Testis (tissue), 3 donors: Measurements from ENCODE around the gene FBXW5. TPM values are rescaled to one million over a fixed set of nuclear protein-coding genes. Genes with fewer than 3 reads are reported as not detected.

ENCODE experiments used
- DNase-seq: peaks from one replicate; pipeline ENCODE4 v3.0.0-alpha.2; 2019
- H3K27ac ChIP-seq, 2 donors: fragments of 200-600 bp; sonication (generic); one replicate each; pipeline ENCODE4 v1.5.1; 2019
- H3K27me3 ChIP-seq: fragments of 200-600 bp; sonication (generic); one replicate; pipeline ENCODE4 v1.5.1; 2019
- H3K36me3 ChIP-seq: fragments of 200-600 bp; sonication (generic); one replicate; pipeline ENCODE4 v1.5.1; 2017; ENCODE audit warnings: low read depth; ENCODE audit errors: missing control alignments
- H3K4me1 ChIP-seq: fragments of 200-600 bp; sonication (generic); one replicate; pipeline ENCODE4 v1.5.1; 2019
- H3K4me3 ChIP-seq, 2 donors: fragments of 200-600 bp; sonication (generic); one replicate each; pipeline ENCODE4 v1.5.1; 2017 to 2019
- H3K9me3 ChIP-seq: fragments of 200-600 bp; sonication (generic); one replicate; pipeline ENCODE4 v1.5.1; 2017
- POLR2A ChIP-seq: fragments of 450-650 bp; IDR thresholded peaks from one replicate; pipeline ENCODE4 v1.6.1; 2017; ENCODE audit warnings: antibody characterized with exemption, mild to moderate bottlenecking, moderate library complexity
- WGBS, 2 donors: methylation state at CpG; one replicate each; pipeline ENCODE4 v1.1.5; 2018; 5-methylcytosine and 5-hydroxymethylcytosine counted together
- intact Hi-C: fragments of 100-400 bp; cut with DNase I; formaldehyde crosslinking; loops from one replicate; pipeline ENCODE4 v1.15.1; 2023; ENCODE audit warnings: low total_unique reads
- polyA plus RNA-seq: library from polyadenylated mRNA; stranded (reverse); fragments of 350-450 nt; fragmentation: Illumina TruSeq; extraction: RNeasy Lipid Tissue Mini Kit (QIAGEN cat#74804); gene quantifications from one replicate; pipeline ENCODE4 v1.2.3, GENCODE V29; 2014; ENCODE audit warnings: low read depth, low replicate concordance; ENCODE audit not compliant: insufficient read depth
- total RNA-seq, 2 donors: library from RNA; depleted of rRNA; stranded (reverse); fragments of >200 nt; gene quantifications; one replicate each; pipeline ENCODE4 v1.2.3, GENCODE V29; 2016
- TF ChIP-seq, protein P1 (sequence below), 3 experiments: fragments of 450-650 bp in 2 of 3; fragments of 200-600 bp in 1 of 3; sonication (generic) in 1 of 3; IDR thresholded peaks; one replicate each; pipeline ENCODE4 v1.5.1; 2016 to 2019; ENCODE audit warnings: antibody characterized with exemption in 3 of 3, mild to moderate bottlenecking in 2 of 3, moderate library complexity in 1 of 3

FBXW5 gene
- total and polyA plus RNA-seq, 3 donors from 2014 or later = 452 to 749 (median 509) TPM

DNA sequence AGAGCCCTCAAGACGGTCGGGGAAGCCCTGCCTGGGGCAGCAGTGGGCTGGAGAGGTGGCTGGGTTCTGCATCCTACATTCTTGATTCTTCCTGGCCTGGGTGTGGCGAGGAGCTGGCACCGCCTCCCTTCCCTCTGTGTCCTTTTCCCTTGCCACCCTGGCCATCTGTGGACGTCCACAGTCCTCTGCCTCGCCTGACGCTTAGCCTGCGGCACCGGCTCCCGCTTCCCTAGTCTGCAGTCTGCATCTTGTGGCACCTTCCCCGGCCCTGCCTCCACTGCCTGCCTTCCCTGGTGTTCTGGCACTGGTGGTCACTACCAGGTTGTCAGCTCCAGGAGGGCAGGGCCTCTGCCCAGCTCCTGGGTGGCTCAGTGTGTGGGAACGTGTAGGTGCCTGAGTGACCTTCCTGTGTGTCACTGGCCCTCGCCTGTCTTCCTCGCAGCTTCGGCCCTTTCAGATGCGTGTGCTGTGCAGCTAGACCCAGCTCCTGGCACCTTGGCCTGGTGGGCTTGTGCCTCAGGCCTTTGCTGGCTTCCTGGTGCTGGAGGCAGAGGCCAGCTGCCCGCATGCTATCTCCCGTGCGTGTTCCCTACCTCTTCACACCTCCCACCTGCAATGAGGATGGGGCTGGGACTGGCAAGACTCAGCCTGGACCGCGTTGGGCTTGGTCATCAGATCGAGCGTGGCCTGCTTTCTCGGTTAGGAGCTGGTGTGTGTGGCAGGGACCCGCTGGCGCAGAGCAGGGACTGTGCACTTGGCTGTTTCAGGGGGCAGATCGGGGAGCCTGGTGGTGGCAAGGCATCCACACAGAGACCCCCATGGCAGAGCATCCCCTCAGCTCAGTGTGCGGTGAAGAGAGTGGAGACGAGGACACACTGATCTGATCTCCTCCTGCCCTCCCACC lies 37.3 kb downstream of the FBXW5 start:
- no peak for DNase-seq
- Histone ChIP-seq H3K27me3 (no peaks in the 10 kb centered on the region), H3K27ac (no peak overlapping the region), H3K4me1 (peaks cover 9% of the 10 kb centered on the region), H3K9me3 (no peaks in the 10 kb centered on the region), H3K36me3 (no peaks in the 10 kb centered on the region), H3K4me3 (no peak overlapping the region)
- TF ChIP-seq, protein P1, sequence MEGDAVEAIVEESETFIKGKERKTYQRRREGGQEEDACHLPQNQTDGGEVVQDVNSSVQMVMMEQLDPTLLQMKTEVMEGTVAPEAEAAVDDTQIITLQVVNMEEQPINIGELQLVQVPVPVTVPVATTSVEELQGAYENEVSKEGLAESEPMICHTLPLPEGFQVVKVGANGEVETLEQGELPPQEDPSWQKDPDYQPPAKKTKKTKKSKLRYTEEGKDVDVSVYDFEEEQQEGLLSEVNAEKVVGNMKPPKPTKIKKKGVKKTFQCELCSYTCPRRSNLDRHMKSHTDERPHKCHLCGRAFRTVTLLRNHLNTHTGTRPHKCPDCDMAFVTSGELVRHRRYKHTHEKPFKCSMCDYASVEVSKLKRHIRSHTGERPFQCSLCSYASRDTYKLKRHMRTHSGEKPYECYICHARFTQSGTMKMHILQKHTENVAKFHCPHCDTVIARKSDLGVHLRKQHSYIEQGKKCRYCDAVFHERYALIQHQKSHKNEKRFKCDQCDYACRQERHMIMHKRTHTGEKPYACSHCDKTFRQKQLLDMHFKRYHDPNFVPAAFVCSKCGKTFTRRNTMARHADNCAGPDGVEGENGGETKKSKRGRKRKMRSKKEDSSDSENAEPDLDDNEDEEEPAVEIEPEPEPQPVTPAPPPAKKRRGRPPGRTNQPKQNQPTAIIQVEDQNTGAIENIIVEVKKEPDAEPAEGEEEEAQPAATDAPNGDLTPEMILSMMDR (IDR thresholded peaks at IDR 0.05) = no peak
- intact Hi-C loops = no loop called here
- WGBS, 2 donors = 94 to 95% methylated on average over 16 to 29 of the region's 29 CpGs

DNA sequence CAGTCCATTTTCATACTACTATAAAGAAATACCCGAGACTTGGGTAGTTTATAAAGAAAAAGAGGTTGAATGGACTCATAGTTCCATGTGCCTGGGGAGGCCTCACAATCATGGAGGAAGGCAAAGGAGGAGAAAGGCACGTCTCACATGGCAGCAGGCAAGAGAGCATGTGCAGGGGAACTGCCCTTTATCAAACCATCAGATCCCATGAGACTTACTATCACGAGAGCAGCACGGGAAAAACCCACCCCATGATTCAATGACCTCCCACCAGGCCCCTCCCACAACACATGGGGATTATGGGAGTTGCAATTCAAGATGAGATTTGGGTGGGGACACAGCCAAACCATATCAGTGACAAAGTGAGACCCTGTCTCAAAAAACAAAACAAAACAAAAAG lies 38.3 kb downstream of the FBXW5 start:
- no peak for DNase-seq
- H3K4me1 ChIP-seq = peaks cover 19% of the 10 kb centered on the region
- H3K9me3 ChIP-seq = no peaks in the 10 kb centered on the region
- TF ChIP-seq POLR2A = no peak
- TF ChIP-seq, protein P1 (IDR thresholded peaks at IDR 0.05) = no peak
- no peaks in the 10 kb centered on the region for H3K36me3 ChIP-seq
- H3K27ac ChIP-seq = no peak overlapping the region
- no peak overlapping the region for H3K4me3 ChIP-seq
- H3K27me3 ChIP-seq = no peaks in the 10 kb centered on the region
- WGBS, 2 donors = 64 to 74% methylated on average over 4 of the region's 4 CpGs
- intact Hi-C loops = no loop called here

DNA sequence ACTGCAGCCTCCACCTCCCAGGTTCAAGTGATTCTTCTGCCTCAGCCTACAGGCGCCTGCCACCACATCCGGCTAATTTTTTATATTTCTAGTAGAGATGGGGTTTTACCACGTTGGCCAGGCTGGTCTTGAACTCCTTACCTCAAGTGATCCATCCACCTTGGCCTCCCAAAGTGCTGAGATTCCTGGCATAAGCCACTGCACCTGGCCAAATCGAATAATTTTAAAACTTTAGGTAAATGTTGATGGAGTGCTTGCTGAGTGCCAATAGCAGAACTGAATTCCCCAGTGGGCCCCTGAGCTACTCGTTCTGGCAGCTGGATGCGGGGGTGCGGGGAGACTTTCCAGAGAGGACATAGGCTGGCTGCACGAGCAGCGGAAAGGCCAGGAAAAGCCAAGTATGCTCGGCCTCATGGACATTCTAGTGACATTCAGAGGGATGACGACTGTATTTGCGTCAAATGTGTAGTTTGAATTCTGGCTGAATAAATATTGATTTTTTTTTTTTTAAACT lies 41.4 kb downstream of the FBXW5 start:
- DNase-seq = no peak
- intact Hi-C loops = no loop called here
- no peaks in the 10 kb centered on the region for H3K36me3 ChIP-seq
- TF ChIP-seq, protein P1 (IDR thresholded peaks at IDR 0.05) = no peak
- no peak overlapping the region for H3K4me3 ChIP-seq
- 77 to 87% methylated on average over 12 of the region's 12 CpGs for WGBS, 2 donors
- peaks cover 21% of the 10 kb centered on the region for H3K4me1 ChIP-seq
- H3K27ac ChIP-seq = peak overlapping the region; percentile 8 to 45
- H3K9me3 ChIP-seq = no peaks in the 10 kb centered on the region
- no peaks in the 10 kb centered on the region for H3K27me3 ChIP-seq

DNA sequence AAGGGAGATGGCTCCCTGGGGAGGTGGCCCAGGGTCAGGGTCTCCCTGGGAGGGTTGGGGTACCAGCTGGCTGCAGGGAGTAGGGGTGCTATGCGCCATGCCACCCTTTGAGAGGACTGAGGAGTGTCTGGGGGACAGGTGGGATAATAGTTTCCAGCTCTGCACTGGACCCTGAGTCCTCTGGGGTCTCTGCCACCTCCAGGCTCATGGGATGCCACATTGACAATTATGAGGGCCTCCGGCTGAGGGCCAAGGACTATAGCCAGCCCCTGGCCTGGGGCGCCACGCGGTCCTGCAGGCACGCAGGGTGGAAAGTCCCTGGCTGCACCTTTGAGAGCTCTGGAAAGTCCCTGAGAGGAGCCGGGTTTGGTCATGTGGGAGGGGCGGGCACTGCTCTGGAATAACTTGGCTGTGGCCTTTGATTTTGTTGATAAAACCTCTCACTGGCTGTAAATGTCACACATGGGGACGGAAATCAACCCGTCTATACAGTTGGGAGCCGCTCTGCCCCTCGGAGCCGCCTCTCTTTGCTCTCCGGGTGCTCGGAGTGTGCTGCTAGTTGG lies 42.2 kb downstream of the FBXW5 start:
- H3K9me3 ChIP-seq = no peaks in the 10 kb centered on the region
- H3K27ac ChIP-seq = peak overlapping the region; percentile 8 to 66
- no peak for TF ChIP-seq POLR2A
- TF ChIP-seq, protein P1 (IDR thresholded peaks at IDR 0.05) = no peak
- H3K4me3 ChIP-seq = no peak overlapping the region
- 47 to 51% methylated on average over 12 of the region's 15 CpGs for WGBS, 2 donors
- DNase-seq = peak; percentile 73
- intact Hi-C loops = no loop called here
- H3K4me1 ChIP-seq = peaks cover 21% of the 10 kb centered on the region
- H3K27me3 ChIP-seq = no peaks in the 10 kb centered on the region
- no peaks in the 10 kb centered on the region for H3K36me3 ChIP-seq
